ENCODE results near the gene RAB36.

The RAB36 gene

DNA sequence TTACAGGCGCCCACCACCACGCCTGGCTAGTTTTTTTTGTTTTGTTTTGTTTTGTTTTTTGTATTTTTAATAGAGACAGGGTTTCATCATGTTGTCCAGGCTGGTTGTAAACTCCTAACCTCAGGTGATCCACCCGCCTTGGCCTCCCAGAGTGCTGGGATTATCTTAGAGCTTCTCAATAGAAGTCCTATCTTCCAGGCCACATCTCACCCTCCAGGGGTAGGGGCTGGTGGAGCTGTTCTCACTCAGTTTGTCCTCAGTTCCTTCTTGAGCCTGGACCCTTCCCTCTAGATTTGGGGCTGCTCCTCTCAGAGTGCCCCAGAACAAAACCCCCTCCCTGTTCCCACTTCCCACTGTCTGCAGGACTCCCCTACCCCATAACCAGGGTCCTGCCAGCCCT, 66.3 kb downstream of the RAB36 start:
- DNase-seq = no peak

DNA sequence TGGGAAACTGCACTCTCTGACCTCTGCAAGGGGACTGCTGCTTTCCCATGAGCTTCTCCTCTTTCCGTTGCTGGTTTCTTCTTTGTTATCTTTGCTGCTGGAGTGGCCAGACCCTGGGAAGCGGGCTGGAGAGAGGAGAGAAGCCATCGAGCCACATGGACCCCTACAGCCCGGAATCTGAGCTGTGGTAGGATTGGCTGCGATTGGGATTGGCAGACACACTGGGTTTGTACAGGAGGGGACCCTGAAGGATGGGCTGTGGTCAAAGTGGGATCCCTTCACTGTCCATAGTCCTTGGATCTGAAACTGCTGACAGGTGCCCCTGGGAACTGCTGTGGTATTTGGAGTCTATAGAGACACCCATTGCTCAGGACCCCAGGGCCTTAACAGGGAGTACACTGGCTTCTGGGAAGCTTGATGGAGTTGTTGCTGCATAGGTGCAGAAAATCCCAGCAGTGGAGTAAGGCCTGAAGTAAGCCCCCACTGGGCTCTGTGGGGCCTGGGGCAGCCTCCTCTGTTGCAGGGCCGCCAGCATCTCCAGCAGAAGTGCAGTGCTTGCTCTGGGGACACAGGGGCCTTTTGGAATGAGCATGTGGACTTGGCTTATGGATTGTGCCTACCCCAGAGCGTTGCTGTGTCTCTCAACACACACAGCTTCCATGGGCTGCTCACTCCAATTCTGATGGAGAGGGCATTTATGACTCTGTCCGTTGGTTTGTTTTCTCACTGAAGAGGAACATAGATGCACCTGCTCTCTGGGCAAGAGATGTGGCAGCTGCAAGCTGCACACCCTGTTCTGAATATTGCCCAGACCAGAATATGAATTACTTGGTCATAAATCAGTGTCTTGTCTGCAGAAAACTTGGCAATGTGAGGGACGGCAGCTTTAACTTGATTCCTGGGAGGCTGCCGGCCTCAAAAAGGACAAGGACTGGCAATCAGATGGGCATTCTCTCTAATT, 67.1 kb downstream of the RAB36 start:
- no peak for DNase-seq

DNA sequence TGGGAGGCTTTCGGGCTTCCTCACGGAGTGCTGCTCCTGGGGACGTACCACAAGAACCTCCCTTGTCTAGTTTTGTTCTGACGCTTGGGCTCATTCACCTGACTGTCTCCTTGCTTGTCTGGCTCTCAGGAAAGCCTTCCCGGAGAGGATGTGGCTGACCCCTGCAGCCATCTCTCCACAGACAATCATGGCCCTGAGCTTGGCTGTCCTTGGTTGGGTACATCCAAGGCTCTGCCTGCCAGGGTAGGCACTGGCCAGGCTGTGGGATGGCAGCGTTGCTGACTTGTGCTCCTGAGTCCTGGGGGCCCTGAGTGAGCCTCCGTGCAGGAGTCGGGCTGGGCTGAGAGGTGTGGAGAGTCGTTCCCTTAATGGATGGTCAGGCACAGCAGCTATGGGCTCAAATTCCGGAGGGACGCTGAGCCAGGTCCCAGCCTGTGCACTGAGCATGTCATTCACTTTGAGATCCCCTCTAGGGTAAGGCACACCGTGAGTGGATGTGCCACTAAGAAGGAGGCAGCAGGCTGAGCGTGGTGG, 67.8 kb downstream of the RAB36 start:
- DNase-seq = no peak

DNA sequence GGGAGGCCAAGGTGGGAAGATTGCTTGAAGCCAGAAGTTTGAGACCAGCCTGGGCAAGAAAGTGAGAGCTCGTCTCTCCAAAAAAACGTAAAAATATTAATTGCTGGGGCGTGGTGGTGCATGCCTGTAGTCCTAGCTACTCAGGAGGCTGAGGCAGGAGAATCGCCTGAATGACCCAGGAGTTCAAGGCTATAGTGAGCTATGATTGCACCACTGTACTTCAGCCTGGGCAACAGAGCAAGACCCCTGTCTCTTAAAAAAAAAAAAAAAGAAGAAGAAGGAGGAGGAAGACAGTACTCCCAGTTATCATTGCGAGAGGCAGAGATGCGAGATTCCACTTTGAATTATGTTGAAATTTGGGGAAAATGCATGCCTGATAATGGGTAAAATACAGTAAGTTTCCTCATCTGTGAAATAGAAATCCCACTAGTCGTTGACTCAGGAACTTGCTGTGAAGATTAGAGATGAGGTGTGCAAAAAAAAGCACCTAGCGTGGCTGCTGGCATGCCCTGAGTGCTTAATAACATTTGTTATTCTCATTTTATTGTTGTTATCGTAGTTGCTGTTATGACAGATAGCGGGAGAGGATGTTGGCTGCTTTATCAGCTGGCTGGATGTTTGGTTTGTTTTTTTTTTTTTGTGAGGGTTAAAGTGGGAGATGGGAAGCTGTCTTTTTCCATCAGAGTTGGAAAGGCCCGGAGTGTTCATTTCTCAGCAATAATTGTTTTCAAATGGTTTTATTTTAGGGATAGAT, 68.5 kb downstream of the RAB36 start:
- no peak for DNase-seq

All from KG1 (cell line).